Memory B cell (primary cell): Measurements from ENCODE around the gene TEX48.

Experiments used
- ATAC-seq: fragments of 150-1000 bp; cut with Tn5 transposase; 2 replicates; pipeline ENCODE4 v1.10.0; 2021; ENCODE audit warnings: low read depth, mild to moderate bottlenecking, moderate library complexity
- DNase-seq, 2 donors: peaks; one replicate each; pipeline ENCODE4 v3.0.0; 2022; ENCODE audit warnings: low spot score in 2 of 2
- H3K27ac Mint-ChIP-seq: one replicate; pipeline ENCODE4 v1.8.0; 2022; ENCODE audit warnings: mild to moderate bottlenecking, moderate library complexity, mixed read lengths
- H3K27me3 Mint-ChIP-seq: one replicate; pipeline ENCODE4 v1.8.0; 2022; ENCODE audit warnings: mixed read lengths
- H3K36me3 Mint-ChIP-seq: one replicate; pipeline ENCODE4 v1.8.0; 2022; ENCODE audit warnings: mild to moderate bottlenecking, mixed read lengths
- H3K4me1 Mint-ChIP-seq: one replicate; pipeline ENCODE4 v1.8.0; 2022; ENCODE audit warnings: mixed read lengths
- H3K4me3 Mint-ChIP-seq: one replicate; pipeline ENCODE4 v1.8.0; 2022; ENCODE audit warnings: mild to moderate bottlenecking, moderate library complexity, mixed read lengths
- H3K9me3 Mint-ChIP-seq: one replicate; pipeline ENCODE4 v1.8.0; 2022; ENCODE audit warnings: mixed read lengths

TEX48 gene, protein sequence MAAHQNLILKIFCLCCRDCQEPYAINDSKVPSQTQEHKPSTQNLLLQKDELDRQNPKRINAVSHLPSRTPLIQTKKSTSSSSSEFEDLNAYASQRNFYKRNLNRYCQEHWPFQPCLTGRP

DNA sequence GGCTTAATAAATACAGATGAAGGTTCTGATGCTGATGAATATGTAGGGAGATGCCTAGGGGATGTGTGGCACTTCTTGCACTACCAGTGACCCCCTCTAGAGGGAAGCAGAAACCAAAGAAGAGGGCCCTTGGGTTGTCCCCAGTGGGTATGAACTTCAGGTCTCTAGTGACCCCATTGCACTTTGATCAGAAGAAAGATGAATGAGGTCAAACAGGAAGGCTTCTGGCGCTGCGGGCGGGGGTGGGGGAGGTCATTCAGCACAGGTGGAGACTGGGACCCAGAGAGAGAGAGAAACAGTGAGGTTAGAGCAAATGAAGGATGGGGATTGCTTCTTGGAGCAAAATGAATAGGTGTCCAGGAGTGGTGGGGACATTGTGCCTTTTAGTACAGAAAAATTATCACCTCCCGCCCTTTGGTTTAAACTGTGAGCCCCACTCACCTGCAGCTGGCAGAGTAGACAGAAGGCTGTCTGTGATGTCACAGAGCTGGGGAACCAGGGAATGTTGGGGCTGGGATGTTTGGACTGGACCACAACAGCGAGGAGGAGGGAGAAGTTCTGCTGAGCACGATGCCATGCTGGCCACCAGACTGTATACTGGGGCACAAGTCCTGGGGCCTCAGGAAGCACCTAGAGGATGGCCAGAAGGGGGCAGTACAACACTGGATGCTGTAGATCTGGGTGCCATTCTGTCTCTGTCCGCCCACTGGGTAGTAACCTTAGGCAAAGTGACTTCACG is at the start of gene TEX48:
Gene TEX48 (minus strand): TSS at position 599 of the 739 bp plus-strand sequence. CDS start 10,469 bp downstream, outside the sequence.
- H3K9me3 Mint-ChIP-seq = peaks cover 2% of the 10 kb centered on the region
- ATAC-seq (peak; percentile 91), DNase-seq (peak; percentile 65 to 66)
- no peaks in the 10 kb centered on the region for H3K36me3 Mint-ChIP-seq
- H3K27me3 Mint-ChIP-seq = peaks cover 9% of the 10 kb centered on the region
- H3K4me3 Mint-ChIP-seq = no peak within 1 kb of the TSS
- H3K4me1 Mint-ChIP-seq = peaks cover 6% of the 10 kb centered on the region
- H3K27ac Mint-ChIP-seq = no peak within 1 kb of the TSS

DNA sequence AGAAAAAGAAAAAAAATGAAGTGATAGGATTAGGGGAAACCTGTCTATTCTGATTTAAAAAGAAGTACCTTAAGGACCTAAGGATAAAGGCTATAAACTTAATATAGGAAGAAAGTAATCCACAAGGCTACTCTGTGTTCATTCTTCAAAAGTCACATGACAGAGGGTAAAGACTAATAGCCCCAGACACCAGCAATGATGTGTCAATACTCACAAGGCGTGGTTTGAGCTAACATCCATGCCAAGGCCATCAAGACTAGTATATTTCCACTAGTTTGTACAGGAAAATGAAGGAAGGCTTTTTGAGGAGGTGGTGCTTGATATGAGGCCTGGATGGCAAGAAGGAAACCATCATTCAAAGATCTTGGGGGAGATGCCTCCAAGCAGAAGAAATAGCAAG is 49.7 kb upstream of the TEX48 start:
- Mint-ChIP-seq H3K4me1 (peaks cover under 1% of the 10 kb centered on the region), H3K27ac (no peak overlapping the region), H3K36me3 (peaks cover 2% of the 10 kb centered on the region), H3K9me3 (peaks cover 4% of the 10 kb centered on the region), H3K27me3 (no peaks in the 10 kb centered on the region), H3K4me3 (no peak overlapping the region)
- ATAC-seq (no peak), DNase-seq (no peak)

DNA sequence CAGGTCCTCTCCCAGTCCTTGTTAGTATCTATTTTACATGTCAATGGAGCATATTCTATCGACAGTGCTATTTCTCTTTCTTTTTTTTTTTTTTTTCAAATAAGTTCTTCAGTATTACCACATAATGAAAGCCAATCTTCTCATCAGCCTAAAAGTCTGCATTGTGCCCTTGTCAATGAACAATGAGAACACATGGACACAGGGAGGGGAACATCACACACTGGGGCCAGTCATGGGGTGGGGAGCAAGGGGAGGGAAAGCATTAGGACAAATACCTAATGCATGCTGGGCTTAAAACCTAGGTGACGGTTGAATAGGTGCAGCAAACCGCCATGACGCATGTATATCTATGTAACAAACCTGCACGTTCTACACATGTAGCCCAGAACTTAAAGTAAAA is 47.7 kb upstream of the TEX48 start:
- no peak for ATAC-seq
- peaks cover 2% of the 10 kb centered on the region for H3K36me3 Mint-ChIP-seq
- peaks cover 4% of the 10 kb centered on the region for H3K9me3 Mint-ChIP-seq
- H3K27ac Mint-ChIP-seq = no peak overlapping the region
- H3K4me1 Mint-ChIP-seq = peaks cover 16% of the 10 kb centered on the region
- no peak overlapping the region for H3K4me3 Mint-ChIP-seq
- DNase-seq = no peak
- no peaks in the 10 kb centered on the region for H3K27me3 Mint-ChIP-seq

DNA sequence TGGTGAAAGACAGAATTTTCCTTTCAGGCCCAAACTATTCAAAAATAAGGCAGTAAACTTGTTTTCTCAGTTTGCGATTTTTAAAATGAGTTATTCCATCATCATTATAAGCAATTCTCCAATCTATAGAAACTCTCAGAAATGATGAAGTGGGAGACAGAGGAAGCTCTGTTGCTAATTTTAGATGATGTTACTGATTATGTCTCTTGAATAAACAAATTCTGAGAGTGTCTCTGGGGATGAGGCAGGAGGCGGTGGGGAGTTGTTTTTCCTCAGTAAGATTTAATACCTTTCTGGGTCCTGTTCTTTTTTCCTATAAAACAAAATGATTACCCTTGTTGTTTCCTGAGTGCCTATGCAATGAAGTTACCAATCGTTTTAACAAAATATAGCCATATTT is 43.9 kb upstream of the TEX48 start:
- Mint-ChIP-seq H3K9me3 (peaks cover 6% of the 10 kb centered on the region), H3K27ac (peak overlapping the region; percentile 25), H3K36me3 (peaks cover 4% of the 10 kb centered on the region), H3K4me1 (peaks cover 21% of the 10 kb centered on the region), H3K27me3 (peaks cover 3% of the 10 kb centered on the region), H3K4me3 (peak overlapping the region; percentile 32)
- DNase-seq (no peak), ATAC-seq (no peak)

DNA sequence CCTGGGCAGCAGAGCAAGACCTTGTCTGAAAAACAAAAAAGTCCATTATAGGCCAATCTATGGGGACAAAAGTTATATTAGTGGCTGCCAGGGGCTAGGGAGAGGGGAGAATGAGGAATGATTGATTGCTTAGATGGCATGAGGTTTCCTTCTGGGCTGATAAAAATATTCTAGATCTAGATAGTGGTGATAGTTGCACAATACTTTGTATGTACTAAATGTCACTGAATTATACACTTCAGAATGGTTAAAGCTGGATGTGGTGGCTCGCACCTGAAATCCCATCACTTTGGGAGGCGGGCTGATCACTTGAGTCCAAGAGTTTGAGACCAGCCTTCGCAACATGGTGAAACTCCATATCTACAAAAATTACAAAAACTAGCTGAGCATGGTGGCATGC is 42.8 kb upstream of the TEX48 start:
- no peak for ATAC-seq
- H3K36me3 Mint-ChIP-seq = peaks cover 4% of the 10 kb centered on the region
- H3K4me3 Mint-ChIP-seq = no peak overlapping the region
- H3K27me3 Mint-ChIP-seq = peaks cover 5% of the 10 kb centered on the region
- H3K27ac Mint-ChIP-seq = no peak overlapping the region
- DNase-seq = no peak
- peaks cover 21% of the 10 kb centered on the region for H3K4me1 Mint-ChIP-seq
- H3K9me3 Mint-ChIP-seq = peaks cover 6% of the 10 kb centered on the region

DNA sequence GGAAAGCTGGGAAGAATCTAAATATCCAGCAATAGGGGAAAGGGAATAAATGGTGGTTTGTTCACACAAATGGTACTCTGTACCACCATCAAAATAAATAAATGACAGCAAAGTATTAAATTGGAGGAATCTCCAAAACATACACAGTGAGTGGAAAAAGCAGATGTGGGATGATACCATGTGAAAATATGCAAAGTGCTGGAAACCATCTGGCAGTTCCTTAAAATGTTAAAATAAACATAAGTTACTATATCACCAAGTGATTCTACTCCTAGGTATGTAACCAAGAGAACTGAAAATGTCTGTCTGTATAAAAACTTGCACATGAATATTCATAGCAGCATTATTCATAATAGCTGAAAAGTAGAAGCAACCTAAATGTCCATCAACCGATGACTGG is 41.9 kb upstream of the TEX48 start:
- Mint-ChIP-seq H3K36me3 (peaks cover 4% of the 10 kb centered on the region), H3K27me3 (peaks cover 8% of the 10 kb centered on the region), H3K4me3 (no peak overlapping the region), H3K27ac (no peak overlapping the region), H3K9me3 (peaks cover 3% of the 10 kb centered on the region), H3K4me1 (peaks cover 24% of the 10 kb centered on the region)
- no peak for ATAC-seq
- no peak for DNase-seq

DNA sequence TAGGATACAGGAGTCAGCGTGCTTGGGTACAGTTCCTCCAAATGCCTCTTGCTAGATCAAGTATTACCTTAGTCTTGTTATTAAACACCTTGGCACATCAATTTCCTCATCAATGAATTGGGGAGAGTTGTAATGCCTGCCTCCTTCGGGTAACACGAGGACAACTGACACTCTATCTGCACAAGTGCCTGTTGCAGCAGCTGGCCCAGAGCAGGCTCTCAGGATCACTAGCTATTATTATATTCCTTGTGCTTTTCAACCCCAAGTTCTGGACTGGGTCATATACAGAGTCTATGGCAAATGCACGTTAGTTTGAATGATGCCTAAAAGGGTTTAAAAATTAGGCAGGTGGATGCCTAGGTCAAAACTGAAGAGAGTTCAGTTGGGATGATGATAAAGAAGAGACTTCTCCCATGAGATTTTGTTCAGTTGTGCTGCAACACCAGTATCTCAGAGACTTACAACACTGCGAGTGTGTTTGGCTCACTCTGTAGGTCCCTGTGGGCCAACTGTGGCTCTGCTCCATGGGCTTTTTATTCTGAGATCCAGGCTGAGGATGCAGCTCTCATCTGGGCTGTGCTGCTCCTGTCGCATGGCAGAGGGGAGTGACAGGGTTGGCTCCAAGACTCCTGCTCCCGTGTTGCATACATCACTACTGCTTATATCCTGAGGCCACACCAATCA is 41.1 kb upstream of the TEX48 start:
- no peak for ATAC-seq
- Mint-ChIP-seq H3K36me3 (peaks cover 6% of the 10 kb centered on the region), H3K27me3 (peaks cover 13% of the 10 kb centered on the region), H3K4me1 (peaks cover 29% of the 10 kb centered on the region), H3K9me3 (peaks cover 2% of the 10 kb centered on the region), H3K4me3 (no peak overlapping the region), H3K27ac (no peak overlapping the region)
- DNase-seq = no peak

DNA sequence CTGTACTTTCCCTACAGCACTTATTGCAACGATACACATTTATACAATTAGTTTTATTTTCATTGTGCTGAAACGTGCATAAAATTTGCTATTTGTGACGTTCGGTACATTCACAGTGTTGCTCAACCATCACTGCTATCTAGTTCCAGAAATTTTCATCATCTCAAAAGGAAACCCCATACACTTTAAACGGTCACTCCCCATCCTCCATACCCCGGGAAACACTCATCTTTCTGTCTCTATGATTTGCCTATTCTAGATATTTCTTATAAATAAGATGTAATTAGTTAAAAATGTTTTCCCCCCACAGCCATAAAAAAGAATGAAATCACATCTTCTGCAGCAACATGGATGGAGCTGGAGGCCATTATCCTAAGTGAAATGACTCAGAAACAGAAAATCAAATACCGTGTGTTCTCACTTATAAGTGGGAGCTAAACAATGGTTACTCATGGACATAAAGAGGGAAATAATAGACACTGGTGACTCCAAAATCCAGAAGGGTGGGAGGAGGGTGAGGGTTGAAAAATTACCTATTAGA is 40.2 kb upstream of the TEX48 start:
- H3K9me3 Mint-ChIP-seq = peaks cover 2% of the 10 kb centered on the region
- H3K36me3 Mint-ChIP-seq = peaks cover 6% of the 10 kb centered on the region
- no peak for ATAC-seq
- peaks cover 14% of the 10 kb centered on the region for H3K27me3 Mint-ChIP-seq
- H3K4me3 Mint-ChIP-seq = no peak overlapping the region
- H3K4me1 Mint-ChIP-seq = peaks cover 31% of the 10 kb centered on the region
- no peak overlapping the region for H3K27ac Mint-ChIP-seq
- no peak for DNase-seq

DNA sequence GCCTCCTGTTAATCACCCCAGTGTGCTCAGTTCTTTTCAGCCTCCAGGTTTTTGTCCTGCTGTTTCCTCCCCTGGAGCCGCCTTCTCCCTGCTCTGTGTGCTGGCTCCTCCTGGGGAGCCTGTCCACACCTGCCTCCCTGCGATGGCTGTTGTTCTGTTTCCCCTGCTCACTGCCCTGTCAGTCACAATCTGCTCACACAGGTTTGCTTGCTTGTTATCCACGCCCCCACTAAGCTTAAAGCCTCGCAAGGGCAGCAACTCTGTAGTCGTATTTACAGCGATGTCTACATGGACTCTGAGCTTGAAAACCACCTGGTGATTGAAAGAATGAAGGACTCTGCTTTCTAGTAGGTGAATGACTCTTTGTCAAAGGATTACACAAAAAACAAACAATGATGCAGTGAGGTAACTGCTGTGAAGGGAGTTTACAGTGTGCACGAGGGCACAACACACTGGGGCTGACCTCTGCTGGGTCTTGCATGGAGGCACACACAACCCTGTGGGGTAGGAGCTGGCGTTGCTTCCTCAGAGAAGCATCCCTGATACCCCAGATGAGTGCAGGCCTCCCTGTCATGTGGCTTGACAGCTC is 39.6 kb upstream of the TEX48 start:
- peaks cover 2% of the 10 kb centered on the region for H3K9me3 Mint-ChIP-seq
- H3K36me3 Mint-ChIP-seq = peaks cover 6% of the 10 kb centered on the region
- ATAC-seq (no peak), DNase-seq (no peak)
- peaks cover 34% of the 10 kb centered on the region for H3K4me1 Mint-ChIP-seq
- H3K4me3 Mint-ChIP-seq = no peak overlapping the region
- peaks cover 19% of the 10 kb centered on the region for H3K27me3 Mint-ChIP-seq
- no peak overlapping the region for H3K27ac Mint-ChIP-seq

DNA sequence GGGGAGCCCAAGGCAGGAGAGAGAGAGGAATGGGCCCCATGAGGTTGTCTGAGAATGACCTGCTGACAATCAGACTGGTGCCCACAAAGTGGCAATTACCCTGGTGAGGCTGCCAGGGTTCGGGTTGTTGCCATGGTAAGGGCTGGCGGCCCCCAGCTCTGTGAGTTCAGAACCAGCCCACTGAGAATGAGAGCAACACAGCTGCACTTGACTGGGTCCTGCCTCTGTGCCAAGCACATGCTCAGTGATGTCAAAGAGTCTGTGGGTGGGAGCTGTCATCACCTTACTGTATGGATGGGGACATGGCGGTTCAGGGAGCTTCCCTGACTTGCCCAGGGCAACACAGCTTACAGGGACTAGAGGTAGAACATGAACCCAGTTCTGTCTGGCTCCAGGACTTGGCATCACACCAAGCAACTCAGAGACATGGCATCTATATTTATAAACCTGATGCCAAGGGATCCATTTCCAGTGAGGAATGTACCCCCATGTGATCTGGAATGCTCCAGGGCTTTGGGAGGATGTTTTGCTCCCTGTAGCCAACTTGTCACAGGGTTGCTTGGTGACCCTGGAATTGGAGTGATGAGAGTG is 38.2 kb upstream of the TEX48 start:
- no peak for ATAC-seq
- no peak overlapping the region for H3K27ac Mint-ChIP-seq
- H3K9me3 Mint-ChIP-seq = peaks cover 2% of the 10 kb centered on the region
- no peak for DNase-seq
- H3K4me3 Mint-ChIP-seq = no peak overlapping the region
- peaks cover 6% of the 10 kb centered on the region for H3K36me3 Mint-ChIP-seq
- H3K27me3 Mint-ChIP-seq = peaks cover 20% of the 10 kb centered on the region
- peaks cover 23% of the 10 kb centered on the region for H3K4me1 Mint-ChIP-seq

DNA sequence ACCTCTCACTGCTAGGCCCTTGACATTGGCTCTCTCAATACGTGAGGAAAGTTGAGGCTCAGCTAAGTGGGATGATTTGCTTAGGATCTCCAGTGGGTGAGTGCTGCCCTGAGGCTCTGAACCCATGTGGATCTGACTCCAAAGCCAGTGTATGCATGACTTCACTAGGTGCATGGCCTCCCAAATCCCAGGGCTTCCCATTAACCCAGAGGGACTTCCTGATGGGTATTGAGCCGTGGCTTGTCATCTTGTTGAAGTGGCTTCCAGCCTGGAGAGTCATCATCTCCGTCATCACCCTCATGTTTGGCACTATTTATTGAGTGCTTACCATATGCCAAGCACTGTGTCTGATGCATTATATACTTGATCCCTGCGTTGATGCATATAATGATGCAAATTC is 37.3 kb upstream of the TEX48 start:
- DNase-seq (no peak), ATAC-seq (no peak)
- H3K36me3 Mint-ChIP-seq = peaks cover 6% of the 10 kb centered on the region
- peaks cover 20% of the 10 kb centered on the region for H3K4me1 Mint-ChIP-seq
- no peak overlapping the region for H3K4me3 Mint-ChIP-seq
- peaks cover 2% of the 10 kb centered on the region for H3K9me3 Mint-ChIP-seq
- peaks cover 22% of the 10 kb centered on the region for H3K27me3 Mint-ChIP-seq
- no peak overlapping the region for H3K27ac Mint-ChIP-seq

DNA sequence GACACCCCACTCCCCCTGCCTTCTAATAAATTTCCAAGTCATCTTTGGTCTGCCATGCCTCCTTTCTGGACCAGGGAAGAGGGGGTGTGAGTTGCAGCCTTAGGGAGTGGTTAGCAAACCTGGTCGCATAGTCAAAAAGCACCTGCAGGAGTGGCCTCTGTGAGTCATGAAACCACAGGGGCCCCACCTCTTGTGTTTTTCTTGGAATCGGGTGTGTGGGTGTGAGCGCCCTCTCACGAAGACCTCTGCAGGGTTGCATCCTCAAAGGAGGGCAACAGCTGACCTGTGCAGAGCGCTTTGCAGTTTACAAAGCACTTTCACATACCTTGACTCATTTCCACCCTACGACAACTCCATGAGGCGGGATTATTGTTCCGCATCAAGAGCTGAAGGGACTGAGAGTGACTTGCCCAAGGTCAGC is 36.8 kb upstream of the TEX48 start:
- ATAC-seq = peak; percentile 22
- Mint-ChIP-seq H3K36me3 (peaks cover 6% of the 10 kb centered on the region), H3K27me3 (peaks cover 22% of the 10 kb centered on the region), H3K27ac (no peak overlapping the region), H3K9me3 (peaks cover 2% of the 10 kb centered on the region), H3K4me1 (peaks cover 19% of the 10 kb centered on the region), H3K4me3 (no peak overlapping the region)
- DNase-seq = no peak

DNA sequence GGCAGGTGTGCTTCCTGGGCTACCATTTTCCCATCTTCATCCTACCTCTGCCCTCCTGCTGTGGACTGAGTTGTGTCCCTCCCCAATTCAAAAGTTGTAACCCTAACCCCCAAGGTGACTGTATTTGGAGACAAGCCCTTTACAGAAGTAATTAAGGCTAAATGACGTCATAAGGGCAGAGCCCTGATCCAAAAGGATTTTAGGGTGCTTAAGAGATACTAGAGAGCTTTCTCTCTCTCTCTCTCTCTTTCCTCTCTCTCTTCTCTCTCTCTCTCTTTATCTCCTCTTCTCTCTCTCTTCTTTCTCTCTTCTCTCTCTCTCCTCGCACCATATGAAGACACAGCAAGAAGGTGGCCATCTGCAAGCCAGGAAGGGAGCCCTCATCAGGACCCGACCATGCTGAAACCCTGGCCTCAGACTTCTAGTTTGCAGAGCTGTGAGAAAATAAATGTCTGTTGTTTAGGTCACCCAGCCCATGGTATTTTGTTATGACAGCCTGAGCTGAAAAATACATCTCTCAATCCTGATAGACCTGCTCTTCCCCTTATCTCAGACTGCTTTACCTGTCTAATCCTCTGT is 36.0 kb upstream of the TEX48 start:
- no peak overlapping the region for H3K27ac Mint-ChIP-seq
- H3K4me3 Mint-ChIP-seq = no peak overlapping the region
- peaks cover 15% of the 10 kb centered on the region for H3K4me1 Mint-ChIP-seq
- peaks cover 5% of the 10 kb centered on the region for H3K36me3 Mint-ChIP-seq
- ATAC-seq (no peak), DNase-seq (no peak)
- peaks cover 2% of the 10 kb centered on the region for H3K9me3 Mint-ChIP-seq
- peaks cover 22% of the 10 kb centered on the region for H3K27me3 Mint-ChIP-seq
